HEK293T (cell line): ENCODE data around the gene BPI.

Experiments used
- FOXM1 ChIP-seq: fragments of 450-650 bp; IDR thresholded peaks from 2 replicates; pipeline ENCODE4 v1.6.1; 2017; ENCODE audit warnings: mild to moderate bottlenecking, borderline replicate concordance
- NFRKB ChIP-seq: fragments of 450-650 bp; IDR thresholded peaks from 2 replicates; pipeline ENCODE4 v1.6.1; 2016; ENCODE audit warnings: mild to moderate bottlenecking, moderate library complexity
- SP1 ChIP-seq: fragments of 450-650 bp; IDR thresholded peaks from 2 replicates; pipeline ENCODE4 v1.6.1; 2017

DNA sequence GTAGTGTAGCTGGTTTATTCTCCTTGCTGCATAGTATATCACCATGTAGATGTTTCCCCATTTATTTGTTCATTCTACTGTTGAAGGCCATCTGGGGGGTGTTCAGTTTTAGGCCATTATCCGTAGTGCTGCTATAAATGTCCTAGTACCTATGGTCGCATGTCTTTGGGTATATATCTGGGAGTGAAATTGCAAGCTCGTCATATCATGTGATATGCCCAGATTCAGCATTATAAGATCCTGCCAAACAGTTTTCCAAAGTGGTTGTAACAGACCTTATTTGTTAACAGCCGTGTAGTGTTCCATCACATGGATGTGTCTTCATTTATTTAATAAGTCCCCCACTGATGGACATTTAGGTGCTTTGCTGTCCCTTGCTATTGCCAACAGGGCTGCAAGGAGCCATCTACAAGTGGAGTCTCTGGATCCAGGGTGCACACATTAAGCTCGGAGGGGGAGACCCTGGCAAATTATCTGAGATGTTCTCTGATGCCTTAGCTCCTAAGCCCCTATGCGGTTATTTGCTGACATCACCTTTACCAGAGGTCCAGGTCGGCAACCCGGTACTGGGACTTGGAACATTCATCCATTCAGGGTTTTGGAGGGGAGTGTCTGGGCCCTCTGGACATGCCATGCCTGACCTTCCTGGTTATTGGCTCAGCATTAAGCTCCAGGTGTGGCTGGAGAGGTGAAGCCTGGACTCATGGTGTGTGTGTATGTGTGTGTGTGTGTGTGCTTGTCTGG, 59.2 kb downstream of the BPI start:
- TF ChIP-seq FOXM1 (no peak), NFRKB (no peak), SP1 (no peak)
